ENCODE measurements around the gene PHACTR2.

The PHACTR2 gene

GRCh38 chr6:143675946-143676345 lies 1.8 kb upstream of the PHACTR2 start:
- DNase-seq: peak; percentile 65

- no peak for DNase-seq
These were observed 1.2 kb upstream of the PHACTR2 start for GRCh38 chr6:143676437-143677045.

GRCh38 chr6:143677577-143677890 lies 231 bp upstream of the PHACTR2 start:
- DNase-seq: no peak

GRCh38 chr6:143679041-143679440 lies 1.3 kb downstream of the PHACTR2 start:
- no peak for DNase-seq

GRCh38 chr6:143680141-143680540 lies 2.4 kb downstream of the PHACTR2 start:
- DNase-seq: no peak

- no peak for DNase-seq
These were observed 5.0 kb downstream of the PHACTR2 start for GRCh38 chr6:143682805-143683204.

- DNase-seq: no peak
These were observed 6.7 kb downstream of the PHACTR2 start for GRCh38 chr6:143684486-143684885.

GRCh38 chr6:143685653-143686052 lies 7.9 kb downstream of the PHACTR2 start:
- no peak for DNase-seq

GRCh38 chr6:143687591-143687990 lies 9.8 kb downstream of the PHACTR2 start:
- no peak for DNase-seq

GRCh38 chr6:143688681-143689080 lies 10.9 kb downstream of the PHACTR2 start:
- DNase-seq: no peak

GRCh38 chr6:143689852-143690251 lies 12.1 kb downstream of the PHACTR2 start:
- peak; percentile 36 for DNase-seq

GRCh38 chr6:143691155-143691554 lies 13.4 kb downstream of the PHACTR2 start:
- no peak for DNase-seq

- no peak for DNase-seq
These were observed 14.3 kb downstream of the PHACTR2 start for GRCh38 chr6:143691900-143692636.

- no peak for DNase-seq
These were observed 14.9 kb downstream of the PHACTR2 start for GRCh38 chr6:143692696-143693095.

GRCh38 chr6:143694013-143694412 lies 16.2 kb downstream of the PHACTR2 start:
- DNase-seq: no peak

- DNase-seq: no peak
These were observed 16.8 kb downstream of the PHACTR2 start for GRCh38 chr6:143694560-143694959.

- no peak for DNase-seq
These were observed 17.6 kb downstream of the PHACTR2 start for GRCh38 chr6:143695130-143695968.

GRCh38 chr6:143695969-143696663 lies 18.4 kb downstream of the PHACTR2 start:
- no peak for DNase-seq

GRCh38 chr6:143696664-143697000 lies 18.9 kb downstream of the PHACTR2 start:
- no peak for DNase-seq

GRCh38 chr6:143697076-143697800 lies 19.5 kb downstream of the PHACTR2 start:
- DNase-seq: no peak

- DNase-seq: no peak
These were observed 20.6 kb downstream of the PHACTR2 start for GRCh38 chr6:143698329-143698728.

GRCh38 chr6:143698759-143699429 lies 21.1 kb downstream of the PHACTR2 start:
- DNase-seq: no peak

All from fibroblast of skin of right quadriceps (primary cell).